ENCODE data around the gene ZNF277. TPM values are rescaled to one million over a fixed set of nuclear protein-coding genes. Genes with fewer than 3 reads are reported as not detected.
A peak's percentile ranks its signal among the peaks of the same experiment; 100 is the strongest.

The ZNF277 gene
- total RNA-seq, 2 experiments from 2014 or later: 21.2 to 21.6 TPM

DNA sequence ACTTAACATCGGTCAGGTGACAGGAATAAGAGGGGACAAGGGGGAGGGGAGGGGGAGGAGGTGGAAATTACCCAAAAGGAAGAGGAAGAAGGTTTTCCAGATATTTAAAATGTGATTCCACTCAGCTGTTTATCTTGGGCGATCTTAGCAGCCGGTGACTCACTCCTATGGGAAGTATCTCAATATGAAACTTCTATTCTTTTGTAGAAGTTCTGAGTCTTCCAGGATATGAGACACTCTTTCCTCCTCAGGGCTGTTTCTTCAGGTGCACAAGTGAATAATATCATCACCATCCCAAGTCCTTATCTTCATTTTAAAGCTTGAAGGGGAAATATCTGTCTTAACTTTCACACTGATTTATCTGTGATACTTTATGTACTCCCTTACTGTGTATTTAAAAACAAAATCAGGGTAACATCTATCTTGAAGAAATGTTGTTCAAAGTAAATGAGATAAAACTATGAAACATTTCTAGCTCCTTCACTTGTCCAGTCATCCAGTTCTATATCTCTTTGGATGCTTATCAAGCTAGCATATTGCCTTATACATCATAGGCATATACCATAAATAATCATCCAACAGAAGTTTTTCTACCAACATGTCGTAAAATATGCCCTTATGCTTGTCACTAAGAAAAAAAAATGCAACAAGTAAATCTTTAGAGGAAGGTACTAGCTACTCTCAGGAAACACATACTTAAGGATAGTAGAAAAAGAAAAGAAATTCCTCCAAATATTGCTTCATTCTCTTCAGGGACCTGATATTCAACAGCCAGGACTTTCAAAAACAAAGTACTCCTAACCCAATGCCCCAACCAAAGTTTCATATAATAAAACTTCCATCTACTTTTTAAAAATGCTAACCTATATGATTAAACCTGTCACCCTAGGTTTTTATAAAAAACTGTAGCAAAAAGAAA is 14.0 kb upstream of the ZNF277 start:
- peaks cover 37% of the 10 kb centered on the region for H3K27me3 Mint-ChIP-seq
- DNase-seq: no peak
- no peaks in the 10 kb centered on the region for H3K9me3 Mint-ChIP-seq
- no peaks in the 10 kb centered on the region for H3K4me1 Mint-ChIP-seq
- H3K36me3 Mint-ChIP-seq: no peaks in the 10 kb centered on the region
- H3K27ac Mint-ChIP-seq: no peak overlapping the region
- no peak for ATAC-seq (ENCODE audit: low read depth)
- H3K4me3 Mint-ChIP-seq: no peak overlapping the region
- POLR2A ChIA-PET: no interaction called here

DNA sequence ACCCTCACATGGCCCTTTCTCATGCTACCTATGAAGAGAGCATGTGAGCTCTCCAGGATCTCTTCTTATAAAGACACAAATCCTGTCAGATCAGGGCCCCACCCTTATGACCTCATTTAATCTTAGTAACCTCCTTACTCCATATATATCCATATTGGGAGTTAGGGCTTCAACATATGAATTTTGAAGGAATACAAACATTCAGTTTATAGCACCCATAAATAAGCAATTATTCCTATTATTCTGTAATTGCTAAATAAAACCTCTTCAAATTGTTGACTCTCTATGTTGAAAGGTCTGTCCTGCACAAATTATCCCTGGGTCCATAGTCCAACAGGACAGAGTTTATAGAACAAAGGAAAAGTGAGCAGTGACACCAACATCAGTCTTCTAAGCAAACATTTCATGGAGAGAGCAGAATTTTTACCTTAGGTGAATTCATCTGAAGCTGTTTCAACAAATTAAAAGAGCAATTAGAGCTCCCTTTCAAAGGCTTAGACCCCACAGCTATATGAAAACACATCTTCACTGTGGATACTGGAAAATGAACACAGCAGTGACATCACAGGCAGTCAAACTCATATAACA is 12.5 kb upstream of the ZNF277 start:
- ATAC-seq (ENCODE audit: low read depth) (no peak), DNase-seq (no peak)
- Mint-ChIP-seq H3K36me3 (no peaks in the 10 kb centered on the region), H3K27me3 (peaks cover 40% of the 10 kb centered on the region), H3K27ac (no peak overlapping the region), H3K9me3 (no peaks in the 10 kb centered on the region), H3K4me3 (no peak overlapping the region), H3K4me1 (no peaks in the 10 kb centered on the region)
- POLR2A ChIA-PET: no interaction called here

DNA sequence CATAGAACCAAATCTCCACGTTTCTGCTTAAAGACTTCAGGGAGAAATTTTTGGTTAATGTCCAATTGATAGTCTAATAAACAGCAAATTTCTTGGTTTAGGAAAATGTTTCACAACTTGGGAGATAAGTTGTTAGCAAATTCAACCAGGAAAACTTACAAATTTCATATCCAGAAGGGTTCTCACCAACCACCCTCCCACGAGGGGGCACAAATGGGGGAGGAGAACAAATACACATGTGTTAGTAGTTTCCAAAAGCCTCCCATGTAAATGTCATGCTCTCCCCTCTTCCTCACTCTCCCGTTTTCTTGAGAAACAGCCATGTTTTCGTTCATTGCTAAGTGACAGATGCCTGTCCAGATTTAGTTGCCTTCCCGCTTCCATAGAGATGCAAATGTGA is 10.8 kb upstream of the ZNF277 start:
- no peaks in the 10 kb centered on the region for H3K36me3 Mint-ChIP-seq
- no peak for DNase-seq
- no peak for ATAC-seq (ENCODE audit: low read depth)
- no peak overlapping the region for H3K4me3 Mint-ChIP-seq
- H3K27me3 Mint-ChIP-seq: peaks cover 38% of the 10 kb centered on the region
- H3K27ac Mint-ChIP-seq: no peak overlapping the region
- no peaks in the 10 kb centered on the region for H3K4me1 Mint-ChIP-seq
- no peaks in the 10 kb centered on the region for H3K9me3 Mint-ChIP-seq
- POLR2A ChIA-PET: no interaction called here

DNA sequence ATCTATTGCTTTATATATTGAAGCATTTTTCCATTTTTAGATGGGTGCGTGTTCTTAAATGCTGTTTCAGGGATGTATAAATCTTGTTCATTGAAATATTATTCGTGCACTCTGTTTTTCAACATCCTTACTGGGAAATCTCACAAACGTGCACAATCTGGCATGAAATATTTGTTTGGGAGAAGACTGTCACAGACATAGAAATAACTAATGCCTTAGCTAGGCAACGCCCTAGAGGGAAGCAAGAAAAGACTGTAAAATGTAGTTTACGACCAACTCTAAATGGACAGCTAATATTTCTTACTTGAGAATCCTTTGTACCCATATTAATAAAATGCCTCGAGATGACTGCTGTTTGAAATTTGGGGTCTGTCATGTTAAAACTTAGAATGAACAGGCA is 9.2 kb upstream of the ZNF277 start:
- Mint-ChIP-seq H3K4me3 (no peak overlapping the region), H3K36me3 (no peaks in the 10 kb centered on the region), H3K27ac (no peak overlapping the region), H3K27me3 (peaks cover 45% of the 10 kb centered on the region), H3K4me1 (no peaks in the 10 kb centered on the region), H3K9me3 (no peaks in the 10 kb centered on the region)
- ATAC-seq (ENCODE audit: low read depth) (no peak), DNase-seq (no peak)
- POLR2A ChIA-PET: no interaction called here

DNA sequence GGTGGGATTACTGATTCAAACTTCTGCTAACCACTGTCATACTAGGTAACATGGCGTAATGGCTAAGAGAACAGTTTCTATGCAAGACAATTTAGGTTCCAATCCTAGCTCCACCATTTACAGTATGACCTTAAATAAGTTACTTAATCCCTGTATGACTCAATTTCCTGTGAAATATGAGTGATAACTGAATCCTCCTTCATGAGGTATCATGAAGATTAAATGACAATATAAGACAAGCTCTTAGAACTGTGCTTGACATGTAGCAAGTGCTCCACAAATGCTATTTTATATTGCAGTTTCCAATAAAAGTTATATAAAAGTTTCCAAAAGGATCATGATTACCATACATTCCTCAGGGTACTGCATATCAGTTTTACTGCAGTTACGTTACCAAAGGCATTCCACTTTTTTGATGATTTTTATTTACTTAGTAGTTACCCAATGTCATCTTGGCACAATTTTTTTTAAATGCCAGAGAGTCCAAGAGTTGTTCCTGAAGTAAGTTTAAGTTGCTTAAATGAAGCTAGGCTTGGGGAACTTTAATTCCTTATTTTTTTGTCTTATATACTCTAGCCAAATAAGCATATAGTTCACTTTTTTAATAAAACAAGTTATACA is 7.3 kb upstream of the ZNF277 start:
- Mint-ChIP-seq H3K27ac (no peak overlapping the region), H3K4me3 (no peak overlapping the region)
- ATAC-seq (ENCODE audit: low read depth): no peak

DNA sequence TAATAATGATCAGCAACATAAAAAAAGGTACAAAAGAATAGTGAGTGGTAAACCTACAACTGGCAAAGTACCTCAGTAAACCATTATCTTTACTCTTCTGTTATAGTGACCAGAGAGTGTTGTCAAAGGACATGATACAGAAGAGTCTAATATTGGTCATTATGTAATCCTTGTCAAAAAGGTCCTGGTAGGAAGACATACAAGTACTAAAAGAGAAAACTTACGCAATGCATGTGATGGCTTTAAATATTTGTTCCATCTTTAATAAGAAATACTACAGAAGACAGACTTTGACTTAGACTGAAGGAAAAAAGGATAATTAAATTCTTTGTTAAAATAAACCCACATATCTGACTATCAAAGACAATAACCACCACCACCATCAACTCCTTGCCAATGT is 6.8 kb upstream of the ZNF277 start:
- no peak overlapping the region for H3K27ac Mint-ChIP-seq
- POLR2A ChIA-PET: no interaction called here
- no peak for ATAC-seq (ENCODE audit: low read depth)

More for the DNA sequence above, 7.3 kb upstream of the ZNF277 start:
- POLR2A ChIA-PET: no interaction called here
- Mint-ChIP-seq H3K4me1 (peaks cover 7% of the 10 kb centered on the region), H3K27me3 (peaks cover 44% of the 10 kb centered on the region), H3K36me3 (no peaks in the 10 kb centered on the region), H3K9me3 (no peaks in the 10 kb centered on the region)
- no peak for DNase-seq

DNA sequence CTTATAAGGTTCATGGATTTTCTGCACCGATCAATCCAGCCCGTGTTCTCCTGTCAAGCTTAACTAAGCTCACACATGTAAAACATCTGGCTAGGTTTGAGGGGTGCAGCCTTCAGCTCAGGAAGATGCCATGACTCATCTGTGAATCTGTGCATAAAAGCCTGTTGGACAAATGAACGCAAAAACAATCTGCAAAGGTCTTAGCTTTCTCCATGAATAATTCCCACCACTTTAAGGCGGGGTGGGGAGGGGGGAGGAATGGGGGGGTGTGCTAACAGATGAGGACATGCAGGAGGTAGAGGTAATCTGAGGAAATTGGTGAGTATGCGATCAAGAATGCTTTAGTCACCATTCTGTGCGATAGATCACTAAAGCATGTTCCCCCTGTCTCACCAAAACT is 5.1 kb upstream of the ZNF277 start:
- Mint-ChIP-seq H3K27ac (no peak overlapping the region), H3K27me3 (peaks cover 47% of the 10 kb centered on the region), H3K9me3 (no peaks in the 10 kb centered on the region), H3K4me1 (peaks cover 19% of the 10 kb centered on the region), H3K4me3 (no peak overlapping the region), H3K36me3 (no peaks in the 10 kb centered on the region)
- no peak for ATAC-seq (ENCODE audit: low read depth)
- no peak for DNase-seq
- POLR2A ChIA-PET: no interaction called here

More for the DNA sequence above, 6.8 kb upstream of the ZNF277 start:
- H3K4me1 Mint-ChIP-seq: peaks cover 11% of the 10 kb centered on the region
- H3K9me3 Mint-ChIP-seq: no peaks in the 10 kb centered on the region
- no peak overlapping the region for H3K4me3 Mint-ChIP-seq
- DNase-seq: no peak
- H3K36me3 Mint-ChIP-seq: no peaks in the 10 kb centered on the region
- peaks cover 48% of the 10 kb centered on the region for H3K27me3 Mint-ChIP-seq

DNA sequence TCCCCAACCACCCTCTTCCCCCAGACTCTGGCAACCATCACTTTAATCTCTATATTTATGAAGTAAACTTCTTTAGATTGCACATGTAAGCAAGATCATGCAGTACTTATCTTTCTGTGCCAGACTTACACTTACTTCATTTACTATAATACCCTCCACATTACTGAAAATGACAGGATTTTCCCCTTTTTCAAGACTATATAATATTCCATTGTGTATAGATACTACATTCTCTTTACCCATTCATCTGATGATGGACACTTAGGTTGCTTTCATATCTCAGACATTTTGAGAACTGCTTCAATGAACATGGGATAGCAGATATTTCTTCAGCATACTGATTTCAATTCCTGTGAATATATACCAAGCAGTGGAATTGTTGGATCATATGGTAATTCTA is 4.7 kb upstream of the ZNF277 start:
- POLR2A ChIA-PET: no interaction called here
- peaks cover 45% of the 10 kb centered on the region for H3K27me3 Mint-ChIP-seq
- DNase-seq (no peak), ATAC-seq (ENCODE audit: low read depth) (no peak)
- H3K9me3 Mint-ChIP-seq: no peaks in the 10 kb centered on the region
- no peak overlapping the region for H3K27ac Mint-ChIP-seq
- no peak overlapping the region for H3K4me3 Mint-ChIP-seq
- peaks cover 1% of the 10 kb centered on the region for H3K36me3 Mint-ChIP-seq
- H3K4me1 Mint-ChIP-seq: peaks cover 19% of the 10 kb centered on the region

DNA sequence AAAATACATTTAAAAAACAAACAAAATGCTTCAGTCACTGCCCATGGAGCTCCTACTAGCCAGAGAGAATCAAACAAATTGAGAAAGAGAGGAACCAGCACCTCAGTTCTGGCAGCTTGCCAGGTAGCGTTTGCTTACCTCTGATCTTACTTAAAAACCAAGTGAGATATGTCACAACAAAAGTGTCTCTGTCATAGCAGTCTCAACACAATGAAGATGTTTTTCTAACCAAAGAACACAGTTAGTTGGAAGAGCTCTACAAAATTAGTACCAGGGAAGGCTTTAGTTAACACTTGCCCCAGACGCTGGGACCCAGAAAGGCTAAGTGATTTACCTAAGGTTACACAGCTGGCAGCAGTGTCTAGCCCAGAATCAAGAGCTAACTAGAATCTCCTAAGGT is 3.7 kb upstream of the ZNF277 start:
- no peak for ATAC-seq (ENCODE audit: low read depth)
- H3K4me3 Mint-ChIP-seq: no peak overlapping the region
- DNase-seq: no peak
- peaks cover 1% of the 10 kb centered on the region for H3K36me3 Mint-ChIP-seq
- H3K27ac Mint-ChIP-seq: no peak overlapping the region
- peaks cover 19% of the 10 kb centered on the region for H3K4me1 Mint-ChIP-seq
- H3K9me3 Mint-ChIP-seq: no peaks in the 10 kb centered on the region
- peaks cover 43% of the 10 kb centered on the region for H3K27me3 Mint-ChIP-seq
- POLR2A ChIA-PET: no interaction called here

DNA sequence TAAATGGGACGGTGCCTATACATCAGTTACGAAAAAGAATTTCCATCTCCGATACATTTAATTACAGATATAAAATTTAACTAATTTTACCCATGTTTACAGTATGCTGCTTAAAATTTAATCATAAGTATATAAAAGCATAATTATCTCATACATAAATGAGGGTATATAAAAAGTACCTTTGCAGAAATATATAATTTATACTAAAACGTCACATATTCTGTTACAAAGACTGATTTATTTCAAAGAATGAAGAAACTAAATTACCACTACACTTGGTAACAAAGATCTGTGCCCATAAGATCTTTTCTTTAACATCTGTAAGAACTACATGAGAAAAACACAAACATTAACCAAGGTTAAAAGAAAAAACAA is 3.1 kb upstream of the ZNF277 start:
- H3K4me1 Mint-ChIP-seq: peaks cover 20% of the 10 kb centered on the region

DNA sequence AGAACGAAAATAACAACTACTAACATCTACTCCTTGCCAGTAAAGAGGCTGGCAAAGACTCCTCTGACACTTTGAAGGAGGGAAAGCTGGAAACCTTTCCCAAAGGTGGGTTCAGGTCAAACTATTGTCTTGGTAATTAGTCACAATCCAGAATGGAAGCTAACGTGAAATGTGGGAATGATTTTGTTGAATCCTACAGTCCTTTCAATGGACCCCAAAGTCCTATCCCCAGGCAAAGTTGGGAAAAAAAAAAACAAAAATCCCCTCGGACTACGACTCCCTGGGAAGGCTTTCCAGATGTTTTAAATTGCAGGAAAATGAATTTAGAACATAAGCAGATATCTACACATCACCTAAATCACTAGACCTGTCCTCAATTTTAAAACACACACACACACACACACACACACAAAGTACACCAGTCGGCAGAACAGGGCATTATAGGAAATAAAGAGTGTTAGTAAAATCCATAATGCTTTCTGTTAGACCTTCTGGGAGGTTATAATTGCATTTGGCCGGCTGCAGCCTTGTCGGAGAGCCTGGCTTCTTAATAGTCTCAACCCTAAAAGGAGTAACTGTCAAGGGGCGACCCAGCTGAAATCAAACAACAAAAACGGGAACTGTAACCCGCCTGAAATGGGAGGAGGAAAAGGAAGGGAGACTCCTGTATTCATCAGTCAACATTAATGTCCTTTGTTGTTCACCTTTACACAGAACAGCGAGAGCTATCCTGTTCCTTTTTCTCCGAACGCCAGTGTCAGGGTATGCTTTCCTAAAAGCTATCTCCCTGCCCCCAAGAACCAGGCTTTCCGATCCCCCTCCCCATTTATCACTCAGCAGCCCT is 1.8 kb upstream of the ZNF277 start:
- H3K36me3 Mint-ChIP-seq: peaks cover 1% of the 10 kb centered on the region

More for the DNA sequence above, 3.1 kb upstream of the ZNF277 start:
- ATAC-seq (ENCODE audit: low read depth) (no peak), DNase-seq (no peak)
- Mint-ChIP-seq H3K4me3 (peak overlapping the region; percentile 28), H3K27me3 (peaks cover 42% of the 10 kb centered on the region), H3K36me3 (peaks cover 1% of the 10 kb centered on the region), H3K27ac (no peak overlapping the region), H3K9me3 (no peaks in the 10 kb centered on the region)
- POLR2A ChIA-PET: interaction anchor here (1.0 kb wide), 1 partner anchor 21 kb away, joined by 3 read pairs; no protein-coding TSS in a partner anchor

DNA sequence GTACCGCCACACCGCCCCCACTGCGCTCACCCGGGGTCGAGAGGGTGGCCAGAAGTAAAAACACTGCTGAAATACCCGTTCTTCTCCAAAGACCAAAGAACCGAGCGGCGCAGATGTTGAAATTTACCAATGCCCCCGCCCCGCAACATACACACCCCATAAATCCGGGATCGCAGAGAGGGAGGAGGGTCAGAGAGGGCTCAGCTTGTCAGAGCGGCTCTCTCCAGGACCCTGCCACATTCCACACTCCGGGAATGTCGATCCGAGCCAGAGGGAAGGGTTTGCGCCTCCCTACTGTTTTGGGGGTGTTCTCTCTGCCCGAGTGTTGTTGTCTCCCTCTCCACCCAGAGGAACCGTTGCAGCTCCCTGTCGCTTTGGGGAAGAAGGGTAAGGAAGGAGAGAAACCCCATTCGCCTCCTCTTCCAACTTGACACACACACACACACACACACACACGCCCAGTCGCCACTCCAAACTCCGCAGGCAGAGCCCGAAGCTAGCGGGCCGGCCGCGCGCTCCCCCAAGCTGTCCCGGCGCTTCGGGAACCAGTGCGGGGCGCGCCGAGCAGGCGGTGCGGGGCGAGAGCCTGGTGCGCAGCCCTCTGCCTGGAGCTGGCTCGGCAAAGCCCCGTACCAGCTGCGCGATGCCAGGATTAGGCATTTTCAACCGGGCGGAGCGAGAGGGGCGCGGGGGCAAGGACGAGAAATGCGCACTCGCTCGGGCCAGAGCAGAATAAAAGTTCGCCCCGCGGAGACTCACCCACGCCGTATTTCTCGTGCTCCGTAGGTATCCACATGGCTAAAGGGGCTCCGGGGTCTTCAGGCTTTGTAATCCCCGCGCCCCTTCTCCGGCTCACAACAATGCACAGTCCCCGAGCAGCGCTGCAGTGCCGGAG is 905 bp upstream of the ZNF277 start:
- POLR2A ChIA-PET: interaction anchor here (0.7 to 3.5 kb wide), 2 partner anchors 34 to 245 kb away, joined by 3 to 21 read pairs; partner anchors contain the start of gene IFRD1
- ATAC-seq (ENCODE audit: low read depth): peak; percentile 2
- DNase-seq: peak; percentile 59
- H3K27ac Mint-ChIP-seq: no peak overlapping the region
- H3K36me3 Mint-ChIP-seq: peaks cover 1% of the 10 kb centered on the region
- peak overlapping the region; percentile 93 for H3K4me3 Mint-ChIP-seq
- peaks cover 34% of the 10 kb centered on the region for H3K27me3 Mint-ChIP-seq
- H3K9me3 Mint-ChIP-seq: no peaks in the 10 kb centered on the region
- H3K4me1 Mint-ChIP-seq: peaks cover 20% of the 10 kb centered on the region

More for the DNA sequence above, 1.8 kb upstream of the ZNF277 start:
- POLR2A ChIA-PET: interaction anchor here (1.0 to 3.5 kb wide), 2 partner anchors 22 to 246 kb away, joined by 3 to 21 read pairs; partner anchors contain the start of gene IFRD1
- no peak for DNase-seq
- peaks cover 39% of the 10 kb centered on the region for H3K27me3 Mint-ChIP-seq
- no peak overlapping the region for H3K27ac Mint-ChIP-seq
- ATAC-seq (ENCODE audit: low read depth): no peak
- H3K9me3 Mint-ChIP-seq: no peaks in the 10 kb centered on the region
- H3K4me1 Mint-ChIP-seq: peaks cover 20% of the 10 kb centered on the region
- peak overlapping the region; percentile 93 for H3K4me3 Mint-ChIP-seq

Data from activated naive CD8-positive, alpha-beta T cell treated with anti-CD3 and anti-CD28 coated beads, Interleukin-2, amount 10 ng/mL, durations not matched to agents 7 days and 5 days (primary cell).